Smooth muscle cell of the coronary artery (primary cell): Measurements from ENCODE around the gene SHISA6. TPM values are rescaled to one million over a fixed set of nuclear protein-coding genes. Genes with fewer than 3 reads are reported as not detected.

Experiments
- total RNA-seq: library from RNA; depleted of rRNA; stranded (reverse); fragments of >200 nt; gene quantifications from 2 replicates; pipeline ENCODE4 v1.2.3, GENCODE V29; 2014; ENCODE audit warnings: low replicate concordance

SHISA6 gene
- under 0.01 TPM in 1 of 2 replicates, not detected in the other for total RNA-seq

DNA sequence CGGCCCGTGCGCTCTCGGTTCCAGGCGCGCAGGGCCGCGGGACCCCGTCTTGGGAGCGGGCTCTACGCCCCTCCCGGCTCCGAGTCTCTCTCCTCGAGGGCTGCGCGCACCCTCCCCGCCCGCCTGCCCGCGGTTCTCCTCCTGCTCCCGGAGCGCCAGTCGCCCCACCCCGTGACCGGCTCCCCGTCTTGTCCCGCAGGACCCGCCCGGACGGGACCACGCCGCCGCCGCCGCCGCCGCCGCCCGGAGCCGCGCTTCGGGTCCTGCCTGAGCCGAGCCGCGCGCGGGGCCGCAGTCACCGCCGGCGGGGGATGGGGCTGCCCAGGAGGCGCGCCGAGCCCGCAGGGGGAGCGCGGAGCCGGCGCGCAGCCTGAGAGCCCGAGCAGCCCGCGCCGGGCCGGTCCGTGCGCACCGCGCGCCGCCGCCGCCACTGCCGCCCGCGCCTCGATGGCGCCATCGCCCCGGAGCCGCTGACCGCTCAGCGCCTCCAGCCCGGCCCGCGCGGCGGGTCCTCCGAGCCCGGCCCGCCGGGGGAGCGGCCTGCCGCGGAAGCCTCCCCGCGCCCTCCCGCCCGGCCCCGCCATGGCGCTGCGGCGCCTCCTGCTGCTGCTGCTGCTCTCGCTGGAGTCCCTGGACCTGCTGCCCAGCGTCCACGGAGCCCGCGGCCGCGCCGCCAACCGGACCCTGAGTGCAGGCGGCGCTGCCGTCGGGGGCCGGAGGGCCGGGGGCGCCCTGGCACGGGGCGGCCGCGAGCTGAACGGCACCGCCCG, at the start of gene SHISA6:
SHISA6 (plus strand) TSS at position 373 of the 770 bp plus-strand sequence.

DNA sequence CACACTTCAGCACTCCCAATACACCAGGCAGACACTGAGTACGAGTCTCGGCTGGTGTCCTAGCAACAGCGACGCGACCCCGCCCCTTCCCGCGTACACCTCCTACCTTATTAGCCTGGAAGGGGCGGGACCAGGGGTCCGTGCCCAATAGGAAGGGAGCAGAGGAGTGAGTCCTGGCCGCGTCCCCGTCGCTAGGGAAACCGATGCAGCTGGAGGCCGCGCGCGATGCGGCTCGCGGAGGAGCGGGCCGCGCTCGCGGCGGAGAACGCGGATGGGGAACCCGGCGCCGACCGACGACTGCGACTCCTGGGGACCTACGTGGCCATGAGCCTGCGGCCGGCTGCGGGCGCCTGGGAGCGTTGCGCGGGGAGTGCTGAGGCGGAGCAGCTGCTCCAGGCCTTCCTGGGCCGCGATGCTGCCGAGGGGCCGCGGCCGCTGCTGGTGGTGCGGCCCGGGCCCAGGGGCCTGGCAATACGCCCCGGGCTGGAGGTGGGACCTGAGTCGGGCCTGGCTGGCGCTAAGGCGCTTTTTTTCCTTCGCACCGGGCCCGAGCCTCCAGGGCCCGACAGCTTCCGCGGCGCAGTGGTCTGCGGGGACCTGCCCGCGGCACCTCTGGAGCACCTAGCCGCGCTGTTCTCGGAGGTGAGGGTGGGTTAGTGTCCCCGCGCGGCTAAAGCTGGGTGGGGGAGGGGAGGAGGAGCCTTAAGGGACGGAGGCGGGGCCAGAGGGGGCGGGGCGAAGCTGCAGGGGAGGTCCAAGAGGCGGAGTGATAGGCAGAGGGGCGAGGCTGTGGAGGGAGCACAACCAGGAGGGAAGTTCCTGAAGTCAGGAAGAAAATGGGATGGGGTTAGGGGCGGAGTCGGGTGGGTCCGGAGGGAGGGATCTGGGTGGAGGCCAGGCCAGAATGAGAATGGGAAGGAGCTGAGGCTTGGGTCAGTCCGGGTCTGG, 357.5 kb downstream of the SHISA6 start, which contains the start of gene DNAH9:
DNAH9 (plus strand) TSS at position 197 of the 948 bp plus-strand sequence; CDS start at position 226, 29 bp downstream.

